Peyer's patch (tissue), 4 donors: ENCODE measurements around the gene SLC16A3.

Experiments used
- POLR2A ChIP-seq, 2 donors: fragments of 450-650 bp; IDR thresholded peaks; one replicate each; pipeline ENCODE4 v1.5.1; 2017; ENCODE audit warnings: antibody characterized with exemption in 2 of 2, mild to moderate bottlenecking in 2 of 2, moderate library complexity in 2 of 2
- TF ChIP-seq, protein P1 (sequence below), 6 experiments: fragments of 450-650 bp in 4 of 6; fragments of 200-600 bp in 2 of 6; sonication (generic) in 1 of 6; IDR thresholded peaks; one replicate each; pipeline ENCODE4 v1.5.1; 2017 to 2019; ENCODE audit warnings: antibody characterized with exemption in 6 of 6, mild to moderate bottlenecking in 3 of 6, moderate library complexity in 1 of 6

- TF ChIP-seq, protein P1, sequence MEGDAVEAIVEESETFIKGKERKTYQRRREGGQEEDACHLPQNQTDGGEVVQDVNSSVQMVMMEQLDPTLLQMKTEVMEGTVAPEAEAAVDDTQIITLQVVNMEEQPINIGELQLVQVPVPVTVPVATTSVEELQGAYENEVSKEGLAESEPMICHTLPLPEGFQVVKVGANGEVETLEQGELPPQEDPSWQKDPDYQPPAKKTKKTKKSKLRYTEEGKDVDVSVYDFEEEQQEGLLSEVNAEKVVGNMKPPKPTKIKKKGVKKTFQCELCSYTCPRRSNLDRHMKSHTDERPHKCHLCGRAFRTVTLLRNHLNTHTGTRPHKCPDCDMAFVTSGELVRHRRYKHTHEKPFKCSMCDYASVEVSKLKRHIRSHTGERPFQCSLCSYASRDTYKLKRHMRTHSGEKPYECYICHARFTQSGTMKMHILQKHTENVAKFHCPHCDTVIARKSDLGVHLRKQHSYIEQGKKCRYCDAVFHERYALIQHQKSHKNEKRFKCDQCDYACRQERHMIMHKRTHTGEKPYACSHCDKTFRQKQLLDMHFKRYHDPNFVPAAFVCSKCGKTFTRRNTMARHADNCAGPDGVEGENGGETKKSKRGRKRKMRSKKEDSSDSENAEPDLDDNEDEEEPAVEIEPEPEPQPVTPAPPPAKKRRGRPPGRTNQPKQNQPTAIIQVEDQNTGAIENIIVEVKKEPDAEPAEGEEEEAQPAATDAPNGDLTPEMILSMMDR (IDR thresholded peaks at IDR 0.05), result no peak
- no peak for TF ChIP-seq POLR2A (IDR thresholded peaks at IDR 0.05)
Measured at GRCh38 chr17:82262344-82262743, 33.5 kb downstream of the SLC16A3 start.
